Measurements from ENCODE around the gene CPEB4.

Gene CPEB4

DNA sequence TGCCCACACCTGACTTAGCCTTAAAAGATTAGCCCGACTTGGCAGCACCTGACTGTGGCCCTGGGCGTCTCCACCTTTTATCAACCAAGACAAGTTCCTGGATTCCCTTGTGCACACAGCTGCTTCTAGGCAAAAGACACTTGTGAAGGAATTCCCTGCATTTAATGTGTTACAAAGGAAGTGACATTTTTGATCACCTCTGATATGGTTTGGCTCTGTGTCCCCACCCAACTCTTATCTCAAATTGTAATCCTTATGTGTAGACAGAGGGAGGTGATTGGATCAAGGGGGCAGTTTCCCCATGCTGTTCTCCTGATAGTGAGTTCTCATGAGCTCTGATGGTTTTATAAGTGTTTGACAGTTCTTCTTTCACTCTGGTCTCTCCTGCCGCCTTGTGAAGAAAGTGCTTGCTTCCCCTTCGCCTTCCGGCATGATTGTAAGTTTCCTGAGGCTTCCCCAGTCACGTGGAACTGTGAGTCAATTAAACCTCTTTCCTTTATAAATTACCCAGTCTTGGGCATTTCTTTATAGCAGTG is 2.6 kb upstream of the CPEB4 start:
- peak; percentile 30 for DNase-seq

GRCh38 chr5:173886150-173886549 is 2.0 kb upstream of the CPEB4 start:
- no peak for DNase-seq

GRCh38 chr5:173888473-173889131 is 453 bp downstream of the CPEB4 start:
- DNase-seq = peak; percentile 24

- no peak for DNase-seq
Observed at GRCh38 chr5:173890195-173890991, 2.2 kb downstream of the CPEB4 start.

DNA sequence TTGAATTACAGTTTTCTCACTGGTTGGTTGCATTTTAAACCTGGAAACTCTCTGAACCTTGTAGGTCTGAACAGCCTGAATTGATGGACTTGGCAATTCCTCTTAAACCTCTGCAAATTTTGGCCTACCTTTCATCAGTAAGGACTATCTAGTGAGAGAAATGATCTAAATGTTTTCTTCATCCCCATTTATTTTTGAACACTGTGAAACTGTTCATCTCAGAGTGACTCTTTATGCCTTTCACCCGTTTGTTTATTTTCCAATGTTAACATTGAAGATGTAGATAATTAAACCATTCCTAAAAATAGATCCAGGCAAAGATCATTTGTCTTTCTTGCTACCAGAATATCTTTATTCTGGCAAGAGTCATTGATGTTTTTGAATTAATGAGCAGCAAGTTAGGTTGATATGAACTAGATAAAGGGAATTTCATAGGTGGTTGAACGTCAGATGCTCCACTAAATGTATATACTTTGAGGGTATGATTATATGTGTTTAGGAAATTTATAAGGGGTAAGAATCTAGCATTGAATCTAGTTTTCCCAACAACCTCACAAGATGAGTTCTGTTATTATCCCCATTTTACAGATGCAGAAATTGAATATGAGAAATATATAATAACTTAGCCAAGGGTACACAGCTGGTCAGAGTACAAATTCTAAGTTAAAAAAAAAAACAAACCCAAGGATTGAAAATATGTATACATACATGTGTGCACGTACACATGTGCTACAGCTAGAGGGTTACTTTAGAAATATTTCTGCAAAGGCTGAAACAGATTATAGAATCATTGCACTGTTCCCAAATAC is 3.4 kb downstream of the CPEB4 start:
- DNase-seq = no peak

DNA sequence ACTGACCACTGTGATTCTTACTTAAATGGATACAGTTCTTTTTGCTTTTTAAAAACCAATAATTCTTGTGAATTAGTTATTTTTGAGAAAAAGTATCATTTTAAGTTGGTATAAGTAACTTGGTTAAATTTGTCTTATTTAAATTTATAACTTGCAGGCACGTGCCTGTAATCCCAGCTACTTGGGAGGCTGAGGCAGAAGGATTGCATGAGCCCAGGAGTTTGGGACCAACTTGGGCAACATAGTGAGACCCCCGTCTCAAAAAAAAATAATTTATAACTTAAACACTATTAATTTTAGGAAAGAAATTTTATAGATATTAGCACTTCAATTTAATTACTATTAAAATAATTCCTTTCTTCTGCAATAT is 5.0 kb downstream of the CPEB4 start:
- no peak for DNase-seq

- DNase-seq = no peak
Observed at GRCh38 chr5:173895401-173896165, 7.4 kb downstream of the CPEB4 start.

GRCh38 chr5:173896631-173897030 is 8.5 kb downstream of the CPEB4 start:
- no peak for DNase-seq

DNA sequence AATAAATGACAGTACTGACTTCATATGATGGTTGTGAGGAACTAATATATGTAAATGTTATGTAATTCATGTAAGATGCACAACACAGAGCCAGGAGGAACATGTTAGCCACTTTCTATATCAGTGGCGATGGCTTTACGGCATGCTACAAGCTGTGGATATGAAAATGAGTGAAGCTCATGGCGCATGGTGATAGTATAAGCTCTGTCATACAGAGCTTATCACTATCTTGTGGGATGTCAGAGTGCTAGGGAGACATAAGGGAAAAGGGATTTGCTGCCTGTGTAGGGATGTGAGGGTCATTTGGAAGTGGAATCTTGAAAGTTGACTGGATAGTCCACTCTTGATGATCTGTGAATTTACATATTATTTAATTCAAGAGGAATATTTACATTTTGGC is 13.6 kb downstream of the CPEB4 start:
- no peak for DNase-seq

- DNase-seq = no peak
Observed at GRCh38 chr5:173902334-173902733, 14.2 kb downstream of the CPEB4 start.

DNA sequence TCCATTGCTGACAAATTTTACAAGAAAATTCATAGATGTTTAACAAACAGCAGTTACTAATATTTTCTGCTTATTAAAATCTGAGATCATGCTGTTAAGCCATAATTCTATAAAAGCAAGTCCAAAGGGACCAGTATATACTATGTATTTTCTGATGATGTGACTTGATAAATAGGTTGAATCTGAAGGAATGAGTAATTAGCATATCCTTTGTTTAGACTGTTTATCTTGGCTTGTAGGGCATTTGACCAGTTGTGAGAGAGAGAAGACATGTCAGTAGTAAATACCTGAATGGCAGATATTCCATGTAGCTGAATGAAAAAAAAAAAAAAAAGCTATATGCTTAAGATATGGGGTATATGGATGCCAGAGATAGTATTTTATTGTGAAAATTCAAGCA is 14.6 kb downstream of the CPEB4 start:
- no peak for DNase-seq

DNA sequence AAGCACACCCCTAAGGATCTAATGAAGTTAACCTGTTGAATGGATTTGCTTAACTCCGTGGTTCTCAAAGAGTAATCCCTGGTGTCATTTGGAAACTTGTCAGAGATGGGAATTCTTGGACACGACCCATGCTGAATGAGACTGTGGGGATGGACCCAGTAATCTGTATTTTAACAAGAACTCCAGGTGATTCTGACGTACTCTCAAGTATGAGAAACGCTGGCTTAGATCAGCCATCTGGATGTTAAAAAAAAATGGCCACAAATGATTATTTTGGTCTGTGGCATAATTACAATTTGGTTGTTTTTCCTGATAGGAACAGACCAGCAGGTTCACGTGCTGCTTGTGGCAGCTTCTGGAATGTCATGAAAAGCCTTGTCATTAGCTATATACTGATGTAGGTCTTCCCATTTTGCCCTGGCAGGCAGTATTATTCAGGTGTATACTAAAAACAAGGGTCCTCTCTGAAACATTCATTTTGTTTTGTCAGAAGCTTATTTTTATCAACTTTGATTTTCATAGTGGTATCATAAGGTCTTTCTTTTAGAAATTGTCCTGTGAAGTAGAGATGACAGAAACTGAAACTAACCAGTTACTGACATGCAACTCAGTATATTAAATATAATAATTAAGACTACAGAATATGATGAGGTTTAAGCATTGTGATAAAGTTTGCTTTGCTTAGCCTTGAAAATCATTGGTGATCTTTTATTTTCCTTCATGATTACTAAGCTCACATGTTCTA is 15.4 kb downstream of the CPEB4 start:
- DNase-seq = no peak

DNA sequence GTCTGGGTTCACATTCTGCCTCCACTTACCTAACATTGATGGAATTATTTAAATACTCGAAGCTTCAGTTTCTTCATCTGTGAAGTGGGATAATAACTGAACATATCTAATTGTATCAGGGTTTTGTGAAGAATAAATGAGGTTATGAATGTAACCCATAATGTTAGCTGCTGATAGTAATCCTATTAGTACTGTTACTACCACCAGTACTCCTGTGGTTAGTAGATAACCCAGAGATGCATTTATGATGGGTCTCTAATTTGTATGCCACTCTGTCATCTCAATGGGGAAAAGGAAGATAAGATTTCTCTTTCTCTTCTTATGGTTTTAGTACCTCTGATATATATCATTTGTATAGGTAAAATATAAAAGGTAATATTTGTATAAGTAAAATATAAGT is 16.0 kb downstream of the CPEB4 start:
- DNase-seq = no peak

DNA sequence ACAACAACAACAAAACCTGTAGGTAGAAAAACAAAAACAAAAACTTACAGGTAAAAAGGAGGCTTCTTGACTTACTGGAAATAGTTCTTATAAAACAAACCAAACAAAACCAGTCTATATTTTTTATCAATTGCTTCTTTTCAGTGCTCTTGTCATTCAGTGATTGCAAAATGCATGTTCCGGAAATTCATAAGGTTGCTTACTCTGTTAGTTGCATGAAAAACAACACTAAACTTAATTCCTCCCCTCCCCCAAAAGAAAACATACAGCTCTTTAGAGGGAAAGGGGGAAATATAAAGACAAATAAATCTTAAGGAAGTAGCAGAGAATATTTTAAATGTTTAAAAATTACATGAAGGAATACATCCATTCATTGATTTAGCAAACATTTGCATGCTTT is 19.1 kb downstream of the CPEB4 start:
- DNase-seq = no peak

- no peak for DNase-seq
Observed at GRCh38 chr5:173907686-173908371, 19.7 kb downstream of the CPEB4 start.

DNA sequence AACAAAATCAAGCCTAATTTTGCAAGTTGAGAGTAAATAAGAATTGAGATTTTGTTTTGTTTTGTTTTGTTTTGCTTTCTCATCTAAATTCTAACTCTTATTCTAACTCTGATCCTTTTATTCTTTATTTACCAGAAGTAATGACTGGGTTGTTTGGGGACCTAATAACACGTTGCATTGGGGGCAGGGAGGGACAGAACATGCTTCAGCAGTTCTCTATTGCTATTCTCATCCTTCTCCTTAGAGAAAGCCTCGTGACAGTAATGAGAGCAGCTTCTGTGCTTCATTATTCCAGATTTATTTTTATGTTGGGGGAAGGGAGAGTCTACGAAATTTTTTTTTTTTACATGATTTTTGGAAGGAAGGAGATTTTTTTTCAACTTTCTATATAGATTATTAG is 21.1 kb downstream of the CPEB4 start:
- no peak for DNase-seq

- no peak for DNase-seq
Observed at GRCh38 chr5:173910215-173910614, 22.1 kb downstream of the CPEB4 start.

- no peak for DNase-seq
Observed at GRCh38 chr5:173911623-173912022, 23.5 kb downstream of the CPEB4 start.

DNA sequence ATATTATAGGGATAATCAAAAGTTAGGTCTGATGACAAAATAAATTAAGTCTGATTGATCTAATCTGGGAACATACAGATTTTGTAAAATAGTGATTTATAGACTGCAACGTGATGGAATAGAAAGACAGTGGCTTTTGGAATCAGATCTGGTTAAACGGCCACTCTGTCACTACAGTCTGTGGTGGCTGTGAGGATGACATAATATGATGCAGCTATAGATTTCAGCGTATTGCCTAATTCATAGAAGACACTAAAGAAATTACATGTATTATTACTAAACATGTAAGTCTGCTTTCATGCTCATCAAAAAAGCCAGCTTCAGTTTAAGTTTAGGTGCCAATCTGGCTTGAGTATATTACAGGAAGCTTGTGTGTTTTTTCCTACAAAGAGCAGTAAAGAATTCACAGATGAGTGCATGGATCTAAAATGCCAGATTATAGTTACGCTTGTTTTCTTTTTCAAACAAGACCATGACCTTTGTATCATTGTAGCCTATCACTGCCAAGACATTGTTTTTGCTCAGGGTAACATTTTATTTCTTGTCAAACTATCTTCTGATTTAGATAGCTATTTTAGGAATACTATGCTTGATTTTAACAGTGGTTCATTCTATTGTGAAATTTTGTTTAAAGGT is 25.7 kb downstream of the CPEB4 start:
- DNase-seq = no peak

GRCh38 chr5:173915310-173916014 is 27.3 kb downstream of the CPEB4 start:
- DNase-seq = no peak

Measured in CD4-positive, alpha-beta T cell treated with Interleukin-21 for 1 hour (primary cell).